ENCODE results near the gene MAP2K4.

GRCh38 chr17:12136243-12136642 is 115.6 kb downstream of the MAP2K4 start:
- TF ChIP-seq CTCF (IDR thresholded peaks at IDR 0.05; ENCODE audit: low read depth, low read length, poor library complexity, severe bottlenecking) (no peak), EZH2phosphoT487 (IDR thresholded peaks at IDR 0.05; ENCODE audit: borderline replicate concordance, low read length) (no peak)
